Smooth muscle cell (in vitro differentiated cells): ENCODE measurements around the gene DTX3. TPM values are rescaled to one million over a fixed set of nuclear protein-coding genes. Genes with fewer than 3 reads are reported as not detected.

Experiments
- DNase-seq: peaks from one replicate; lab custom pipeline; 2025; ENCODE audit not compliant: unreplicated experiment; lab: John Stamatoyannopoulos, UW
- H2AFZ ChIP-seq: fragments of 200-600 bp; sonication (generic); 2 replicates; pipeline ENCODE4 v1.6.0; 2016; ENCODE audit warnings: antibody characterized with exemption, low read depth, mild to moderate bottlenecking
- H3F3A ChIP-seq: fragments of 200-600 bp; sonication (generic); 2 replicates; pipeline ENCODE4 v1.6.0; 2017; ENCODE audit warnings: antibody characterized with exemption, low read depth
- H3K27ac ChIP-seq: fragments of 200-600 bp; sonication (generic); 2 replicates; pipeline ENCODE4 v1.5.1; 2016; ENCODE audit warnings: low read depth, mild to moderate bottlenecking
- H3K27me3 ChIP-seq: fragments of 200-600 bp; sonication (generic); 2 replicates; pipeline ENCODE4 v1.6.1; 2016; ENCODE audit warnings: low read depth, mild to moderate bottlenecking
- H3K36me3 ChIP-seq: fragments of 200-600 bp; sonication (generic); 2 replicates; pipeline ENCODE4 v1.5.1; 2016; ENCODE audit warnings: low read depth
- H3K4me1 ChIP-seq: fragments of 200-600 bp; sonication (generic); 2 replicates; pipeline ENCODE4 v1.5.1; 2016; ENCODE audit warnings: low read depth
- H3K4me2 ChIP-seq: fragments of 200-600 bp; sonication (generic); 2 replicates; pipeline ENCODE4 v1.6.0; 2016; ENCODE audit warnings: mild to moderate bottlenecking
- H3K4me3 ChIP-seq: fragments of 200-600 bp; sonication (generic); 2 replicates; pipeline ENCODE4 v1.5.1; 2016; ENCODE audit warnings: mild to moderate bottlenecking
- H3K79me2 ChIP-seq: fragments of 200-600 bp; sonication (generic); 2 replicates; pipeline ENCODE4 v1.6.0; 2016; ENCODE audit warnings: low read depth, mild to moderate bottlenecking
- H3K9ac ChIP-seq: fragments of 200-600 bp; sonication (generic); 2 replicates; pipeline ENCODE4 v1.6.0; 2016; ENCODE audit warnings: low read depth
- H3K9me3 ChIP-seq: fragments of 200-600 bp; sonication (generic); replicated peaks from 2 replicates; pipeline ENCODE4 v1.5.1; 2016; ENCODE audit warnings: low read depth
- H4K20me1 ChIP-seq: fragments of 200-600 bp; sonication (generic); 2 replicates; pipeline ENCODE4 v1.6.0; 2016; ENCODE audit warnings: low read depth
- CTCF ChIP-seq: fragments of 200-600 bp; sonication (generic); IDR thresholded peaks from 2 replicates; pipeline ENCODE4 v1.5.1; 2017; ENCODE audit warnings: borderline replicate concordance, mild to moderate bottlenecking, antibody characterized with exemption; ENCODE audit not compliant: insufficient read depth, poor library complexity, severe bottlenecking
- WGBS: methylation state at CpG from one replicate; pipeline ENCODE4 v1.1.7; 2016; ENCODE audit warnings: low lambda C conversion rate; 5-methylcytosine and 5-hydroxymethylcytosine counted together
- polyA plus RNA-seq: library from polyadenylated mRNA; unstranded; fragments of >200 nt; fragmentation: Nextera tagmentation; extraction: Ambion mirVana; gene quantifications from 2 replicates; pipeline ENCODE4 v1.2.1, GENCODE V29; 2016
- total RNA-seq: library from RNA; depleted of rRNA; stranded (reverse); fragments of >200 nt; gene quantifications from 2 replicates; pipeline ENCODE4 v1.2.3, GENCODE V29; 2014

Gene DTX3
- total and polyA plus RNA-seq, 2 experiments from 2014 or later, result 29.4 to 43.0 TPM

GRCh38 chr12:57658890-57659289 is 54.3 kb downstream of the DTX3 start:
- H3K36me3 ChIP-seq, result no peaks in the 10 kb centered on the region
- H2AFZ ChIP-seq, result no peak overlapping the region
- no peak overlapping the region for H3K9ac ChIP-seq
- no peak overlapping the region for H3K27ac ChIP-seq
- H3K4me1 ChIP-seq, result no peaks in the 10 kb centered on the region
- TF ChIP-seq CTCF, result no peak
- H3K27me3 ChIP-seq, result no peaks in the 10 kb centered on the region
- H3K9me3 ChIP-seq, result no peaks in the 10 kb centered on the region
- H4K20me1 ChIP-seq, result no peaks in the 10 kb centered on the region
- no peak for DNase-seq
- H3F3A ChIP-seq, result no peaks in the 10 kb centered on the region
- no peaks in the 10 kb centered on the region for H3K79me2 ChIP-seq
- H3K4me2 ChIP-seq, result no peak overlapping the region
- H3K4me3 ChIP-seq, result no peak overlapping the region
- WGBS, result 59% methylated on average over 3 of the region's 3 CpGs

Other genes starting within 250 kb of the DTX3 start
- 10.4 and 16.0 TPM in 2 replicates for gene R3HDM2, start 173.8 kb upstream of the DTX3 start, total RNA-seq
- 12.2 and 17.2 TPM in 2 replicates for gene R3HDM2, start 173.8 kb upstream of the DTX3 start, polyA plus RNA-seq
- gene INHBC, start 170.0 kb upstream of the DTX3 start, total RNA-seq, result not detected in 2 replicates
- gene INHBC, start 170.0 kb upstream of the DTX3 start, polyA plus RNA-seq, result 0.42 TPM in 1 of 2 replicates, not detected in the other
- 5.4 and 11.5 TPM in 2 replicates for gene INHBE, start 149.5 kb upstream of the DTX3 start, total RNA-seq
- gene INHBE, start 149.5 kb upstream of the DTX3 start, polyA plus RNA-seq, result 2.1 and 2.3 TPM in 2 replicates
- gene GLI1, start 145.0 kb upstream of the DTX3 start, total RNA-seq, result 1.4 and 1.5 TPM in 2 replicates
- 0.50 and 1.2 TPM in 2 replicates for gene GLI1, start 145.0 kb upstream of the DTX3 start, polyA plus RNA-seq
- 1.3 TPM in 1 of 2 replicates, not detected in the other for gene ARHGAP9, start 125.0 kb upstream of the DTX3 start, total RNA-seq
- not detected in 2 replicates for gene ARHGAP9, start 125.0 kb upstream of the DTX3 start, polyA plus RNA-seq
- gene MARS1, start 116.8 kb upstream of the DTX3 start, total RNA-seq, result 192 and 629 TPM in 2 replicates
- 186 and 187 TPM in 2 replicates for gene MARS1, start 116.8 kb upstream of the DTX3 start, polyA plus RNA-seq
- gene DDIT3, start 84.3 kb upstream of the DTX3 start, total RNA-seq, result 25.8 and 28.4 TPM in 2 replicates
- 27.8 and 43.5 TPM in 2 replicates for gene DDIT3, start 84.3 kb upstream of the DTX3 start, polyA plus RNA-seq
- gene MBD6, start 82.0 kb upstream of the DTX3 start, total RNA-seq, result 3.7 and 9.1 TPM in 2 replicates
- 11.7 and 18.4 TPM in 2 replicates for gene MBD6, start 82.0 kb upstream of the DTX3 start, polyA plus RNA-seq
- 88.0 and 107 TPM in 2 replicates for gene DCTN2, start 57.6 kb upstream of the DTX3 start, total RNA-seq
- 119 and 127 TPM in 2 replicates for gene DCTN2, start 57.6 kb upstream of the DTX3 start, polyA plus RNA-seq
- 2.2 and 2.8 TPM in 2 replicates for gene KIF5A, start 54.8 kb upstream of the DTX3 start, total RNA-seq
- gene KIF5A, start 54.8 kb upstream of the DTX3 start, polyA plus RNA-seq, result 0.34 and 0.53 TPM in 2 replicates
- 39.5 and 53.8 TPM in 2 replicates for gene PIP4K2C, start 13.6 kb upstream of the DTX3 start, total RNA-seq
- gene PIP4K2C, start 13.6 kb upstream of the DTX3 start, polyA plus RNA-seq, result 33.3 and 41.1 TPM in 2 replicates
- 13.9 and 18.5 TPM in 2 replicates for gene ARHGEF25, start 6.6 kb downstream of the DTX3 start, total RNA-seq
- 1.5 and 3.8 TPM in 2 replicates for gene ARHGEF25, start 6.6 kb downstream of the DTX3 start, polyA plus RNA-seq
- 1.7 and 1.8 TPM in 2 replicates for gene B4GALNT1, start 28.4 kb downstream of the DTX3 start, total RNA-seq
- 2.1 and 5.6 TPM in 2 replicates for gene B4GALNT1, start 28.4 kb downstream of the DTX3 start, polyA plus RNA-seq
- 236 and 374 TPM in 2 replicates for gene OS9, start 89.3 kb downstream of the DTX3 start, total RNA-seq
- 162 and 179 TPM in 2 replicates for gene OS9, start 89.3 kb downstream of the DTX3 start, polyA plus RNA-seq
- gene AGAP2, start 133.9 kb downstream of the DTX3 start, total RNA-seq, result not detected in 2 replicates
- not detected in 2 replicates for gene AGAP2, start 133.9 kb downstream of the DTX3 start, polyA plus RNA-seq
- gene TSPAN31, start 140.2 kb downstream of the DTX3 start, total RNA-seq, result 68.0 and 105 TPM in 2 replicates
- 48.6 and 55.1 TPM in 2 replicates for gene TSPAN31, start 140.2 kb downstream of the DTX3 start, polyA plus RNA-seq
- 144 and 158 TPM in 2 replicates for gene CDK4, start 147.5 kb downstream of the DTX3 start, total RNA-seq
- gene CDK4, start 147.5 kb downstream of the DTX3 start, polyA plus RNA-seq, result 215 and 235 TPM in 2 replicates
- 6.5 and 8.6 TPM in 2 replicates for gene MARCHF9, start 150.3 kb downstream of the DTX3 start, total RNA-seq
- gene MARCHF9, start 150.3 kb downstream of the DTX3 start, polyA plus RNA-seq, result 3.7 and 6.8 TPM in 2 replicates
- 0.81 and 0.90 TPM in 2 replicates for gene CYP27B1, start 162.3 kb downstream of the DTX3 start, total RNA-seq
- gene CYP27B1, start 162.3 kb downstream of the DTX3 start, polyA plus RNA-seq, result 1.3 and 1.7 TPM in 2 replicates
- gene METTL1, start 167.3 kb downstream of the DTX3 start, total RNA-seq, result 4.1 and 7.7 TPM in 2 replicates
- 20.3 and 24.9 TPM in 2 replicates for gene METTL1, start 167.3 kb downstream of the DTX3 start, polyA plus RNA-seq
- gene EEF1AKMT3, start 167.8 kb downstream of the DTX3 start, total RNA-seq, result 6.2 and 8.0 TPM in 2 replicates
- 9.0 and 9.9 TPM in 2 replicates for gene EEF1AKMT3, start 167.8 kb downstream of the DTX3 start, polyA plus RNA-seq
- 14.5 and 16.8 TPM in 2 replicates for gene TSFM, start 178.0 kb downstream of the DTX3 start, total RNA-seq
- gene TSFM, start 178.0 kb downstream of the DTX3 start, polyA plus RNA-seq, result 24.0 and 28.5 TPM in 2 replicates
- 7.0 and 17.1 TPM in 2 replicates for gene AVIL, start 213.9 kb downstream of the DTX3 start, total RNA-seq
- gene AVIL, start 213.9 kb downstream of the DTX3 start, polyA plus RNA-seq, result 1.2 and 9.1 TPM in 2 replicates
- gene CTDSP2, start 241.9 kb downstream of the DTX3 start, total RNA-seq, result 77.4 and 86.7 TPM in 2 replicates
- gene CTDSP2, start 241.9 kb downstream of the DTX3 start, polyA plus RNA-seq, result 61.7 and 62.0 TPM in 2 replicates